Stimulated activated naive CD4-positive, alpha-beta T cell treated with Interleukin-2 at 50 U/mL for 16 hours (primary cell): ENCODE measurements around the gene UBE2D3.
A peak's percentile ranks its signal among the peaks of the same experiment; 100 is the strongest.

Source experiments
- DNase-seq: peaks from one replicate; lab custom pipeline; 2025; lab: John Stamatoyannopoulos, UW

The UBE2D3 gene

DNA sequence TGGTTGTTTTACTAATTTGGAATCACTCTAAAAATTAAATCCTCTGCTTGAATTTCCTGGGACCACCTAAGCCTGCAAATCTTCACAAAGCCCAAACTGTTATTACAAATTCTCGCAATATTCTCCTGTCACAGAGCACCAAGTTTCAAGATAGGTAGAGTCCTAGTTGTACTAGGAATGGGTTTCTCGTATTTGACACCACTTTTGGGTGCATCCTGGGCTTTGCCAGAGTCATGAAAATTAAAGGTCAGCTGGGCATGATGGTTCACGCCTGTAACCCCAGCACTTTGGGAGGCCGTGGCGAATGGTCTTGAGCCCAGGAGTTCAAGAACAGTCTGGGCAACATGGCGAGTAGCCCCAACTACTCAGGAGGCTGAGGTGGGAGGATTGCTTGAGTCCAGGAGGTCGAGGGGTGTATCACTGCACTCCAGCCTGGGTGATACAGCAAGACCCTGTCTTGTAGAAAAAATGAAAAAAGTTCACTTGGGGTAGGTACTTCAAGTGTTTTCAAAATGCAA, 36.0 kb downstream of the UBE2D3 start:
- no peak for DNase-seq

DNA sequence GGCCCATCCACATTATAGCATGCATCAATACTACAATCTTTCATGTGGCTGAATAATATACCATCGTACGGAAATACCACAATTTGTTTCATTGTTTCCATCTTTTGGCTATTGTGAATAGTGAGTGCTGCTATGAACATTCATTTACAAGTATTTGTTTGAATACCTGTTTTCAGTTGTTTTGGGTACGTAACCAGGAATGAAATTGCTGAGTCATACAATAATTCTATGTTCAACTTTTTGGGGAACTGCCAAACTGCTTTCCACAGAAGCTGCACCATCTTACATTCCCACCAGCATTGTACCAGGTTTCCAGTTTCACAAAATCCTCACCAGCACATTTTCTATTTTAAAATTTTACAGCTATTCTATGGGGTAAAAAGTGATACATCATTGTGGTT, 38.0 kb downstream of the UBE2D3 start:
- DNase-seq: no peak

- no peak for DNase-seq
Observed at GRCh38 chr4:102787944-102788343, 39.4 kb downstream of the UBE2D3 start.

- no peak for DNase-seq
Observed at GRCh38 chr4:102787096-102787881, 40.1 kb downstream of the UBE2D3 start.

GRCh38 chr4:102786279-102786678, 41.1 kb downstream of the UBE2D3 start:
- no peak for DNase-seq

- DNase-seq: no peak
Observed at GRCh38 chr4:102783006-102783405, 44.3 kb downstream of the UBE2D3 start.

- DNase-seq: no peak
Observed at GRCh38 chr4:102781570-102781969, 45.8 kb downstream of the UBE2D3 start.

- DNase-seq: no peak
Observed at GRCh38 chr4:102780476-102781144, 46.7 kb downstream of the UBE2D3 start.

DNA sequence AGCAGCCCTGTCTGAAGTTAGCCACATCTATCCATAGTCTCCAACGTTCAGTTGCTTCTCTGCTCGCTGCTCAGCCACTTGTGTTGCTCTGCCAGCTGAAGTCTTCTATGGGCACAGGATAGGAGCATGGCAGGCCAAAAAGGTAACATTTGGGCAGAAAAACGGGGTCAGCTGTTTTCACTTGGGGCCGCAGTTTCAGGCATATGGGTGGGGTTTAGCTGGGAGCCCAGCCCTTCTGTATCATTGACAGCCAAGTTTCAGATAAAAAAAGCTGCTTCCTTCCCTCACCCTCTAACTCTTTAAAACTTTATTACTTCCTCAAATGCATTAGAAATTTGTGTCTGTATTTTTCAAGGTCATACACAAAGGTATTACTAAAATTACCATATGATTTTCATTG, 48.1 kb downstream of the UBE2D3 start:
- DNase-seq: no peak

GRCh38 chr4:102778720-102779119, 48.6 kb downstream of the UBE2D3 start:
- no peak for DNase-seq

DNA sequence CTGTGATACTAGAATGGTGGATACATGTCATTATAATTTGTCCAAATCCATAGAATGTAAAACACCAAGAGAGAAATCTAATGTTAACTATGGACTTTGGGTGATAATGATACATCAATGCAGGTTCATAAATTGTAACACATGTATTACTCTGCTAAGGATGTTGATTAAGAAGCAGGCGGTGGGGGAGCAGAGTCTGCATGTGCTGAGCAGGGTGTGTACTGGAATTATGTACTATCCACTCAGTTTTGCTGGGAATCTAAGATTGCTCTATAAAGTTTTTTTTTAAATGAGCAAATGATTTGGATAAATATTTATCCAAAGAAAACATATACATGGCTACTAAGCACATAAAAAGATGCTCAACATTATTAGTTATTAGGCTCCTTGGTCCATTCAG, 51.5 kb downstream of the UBE2D3 start:
- DNase-seq: no peak

DNA sequence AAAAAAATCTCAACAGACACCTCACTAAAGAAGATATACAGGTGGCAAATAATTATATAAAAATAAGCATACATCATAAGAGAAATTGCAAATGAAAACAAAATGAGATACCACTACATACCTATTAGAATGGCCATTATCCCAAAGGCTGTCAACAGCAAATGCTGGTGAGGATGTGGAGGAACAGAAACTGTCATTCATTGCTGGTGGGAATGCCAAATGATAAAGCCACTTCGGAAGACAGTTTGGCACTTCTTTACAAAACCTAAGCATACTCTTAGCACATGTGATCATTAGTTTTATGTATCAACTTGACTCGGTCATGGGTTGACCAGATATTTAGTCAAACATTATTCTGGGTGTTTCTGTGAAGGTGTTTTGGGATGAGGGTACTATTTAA, 53.1 kb downstream of the UBE2D3 start:
- DNase-seq: no peak

DNA sequence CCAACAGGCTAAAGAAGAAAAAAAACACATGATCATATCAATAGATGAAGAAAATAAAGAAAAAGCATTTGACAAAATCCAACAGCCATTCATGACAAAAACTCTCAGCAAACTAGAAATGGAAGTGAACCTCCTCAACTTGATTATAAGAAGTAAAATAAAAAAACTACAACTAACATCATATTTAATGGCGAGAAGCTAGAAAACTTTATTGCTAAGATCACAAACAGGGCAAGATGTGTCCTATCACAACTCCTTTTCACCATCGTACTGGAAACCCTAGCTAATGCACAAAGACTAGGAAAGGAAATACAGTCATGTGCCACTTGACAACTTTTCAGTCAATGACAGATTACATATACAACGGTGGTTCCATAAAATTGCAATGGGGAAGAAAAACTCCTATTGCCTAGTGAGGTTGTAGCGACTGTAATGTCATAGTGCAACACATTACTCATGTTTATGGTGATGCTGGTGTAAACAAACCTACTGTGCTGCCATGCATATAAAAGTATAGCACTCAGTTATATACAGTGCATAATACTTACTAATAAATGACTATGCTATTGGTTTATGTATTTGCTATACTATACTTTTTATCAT, 54.5 kb downstream of the UBE2D3 start:
- no peak for DNase-seq

GRCh38 chr4:102764901-102765300, 62.5 kb downstream of the UBE2D3 start:
- no peak for DNase-seq

DNA sequence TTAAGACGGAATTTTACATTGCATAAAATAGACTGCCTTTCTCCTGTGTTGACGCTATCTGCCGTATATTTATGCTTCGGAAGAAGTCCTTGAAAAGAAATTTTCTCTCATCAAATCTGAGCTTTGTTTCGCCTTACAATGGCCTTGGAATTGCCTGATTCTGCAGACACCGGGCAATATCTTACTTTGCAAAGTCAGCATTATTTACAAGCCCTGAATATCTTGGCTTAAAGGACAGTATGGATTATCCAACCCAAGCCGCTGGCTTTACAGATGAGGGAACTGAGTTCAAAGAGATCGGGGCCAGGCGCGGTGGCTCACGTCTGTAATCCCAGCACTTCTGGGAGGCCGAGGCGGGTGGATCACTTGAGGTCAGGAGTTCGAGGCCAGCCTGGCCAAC, 65.4 kb downstream of the UBE2D3 start:
- no peak for DNase-seq

GRCh38 chr4:102761296-102761701, 66.1 kb downstream of the UBE2D3 start:
- DNase-seq: no peak

GRCh38 chr4:102760645-102761295, 66.6 kb downstream of the UBE2D3 start, which contains the start of gene MANBA:
Gene MANBA (minus strand): TSS chr4:102760968. CDS start chr4:102760894, 74 bp downstream.
- peak; percentile 84 for DNase-seq

GRCh38 chr4:102759831-102760644, 67.3 kb downstream of the UBE2D3 start:
- DNase-seq: no peak

DNA sequence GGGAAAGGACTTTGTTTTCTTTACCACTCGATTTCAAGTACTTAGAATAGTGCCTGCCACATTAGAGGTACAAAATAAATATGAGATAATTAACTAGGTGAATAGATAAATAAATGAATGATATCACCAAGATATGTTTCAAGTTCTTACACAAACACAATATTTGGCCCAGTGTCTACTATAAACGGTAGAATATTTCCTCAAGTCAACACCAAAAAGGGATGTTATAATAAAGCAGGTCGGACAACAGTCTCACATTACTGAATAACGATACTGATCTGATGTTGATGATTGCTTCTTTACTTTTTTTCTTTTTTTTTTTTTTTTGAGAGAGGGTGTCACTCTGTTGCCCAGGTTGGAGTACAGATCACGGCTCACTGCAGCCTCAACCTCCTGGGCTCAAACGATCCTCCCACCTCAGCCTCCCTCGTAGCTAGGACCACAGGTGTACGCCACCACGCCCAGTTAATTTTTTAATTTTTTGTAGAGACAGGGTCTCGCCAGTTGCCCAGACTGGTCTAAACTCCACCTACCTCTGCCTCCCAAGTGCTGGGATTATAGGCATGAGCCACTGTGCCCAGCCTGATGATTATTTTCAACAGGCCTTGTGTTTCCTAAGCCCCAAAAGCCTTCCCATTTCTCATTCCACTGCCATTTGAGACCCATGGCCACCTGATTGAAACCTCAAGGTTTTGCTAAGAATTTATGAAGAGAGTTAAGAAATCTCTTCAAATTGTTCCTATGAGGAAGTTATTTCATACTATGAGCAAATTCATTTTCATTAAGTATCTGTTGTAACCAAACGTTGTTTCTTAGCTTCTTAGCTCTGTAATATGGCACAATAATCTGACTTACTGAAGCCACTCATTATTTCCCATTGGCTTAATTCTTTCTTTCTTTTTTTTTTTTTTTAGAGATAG, 68.8 kb downstream of the UBE2D3 start:
- no peak for DNase-seq

DNA sequence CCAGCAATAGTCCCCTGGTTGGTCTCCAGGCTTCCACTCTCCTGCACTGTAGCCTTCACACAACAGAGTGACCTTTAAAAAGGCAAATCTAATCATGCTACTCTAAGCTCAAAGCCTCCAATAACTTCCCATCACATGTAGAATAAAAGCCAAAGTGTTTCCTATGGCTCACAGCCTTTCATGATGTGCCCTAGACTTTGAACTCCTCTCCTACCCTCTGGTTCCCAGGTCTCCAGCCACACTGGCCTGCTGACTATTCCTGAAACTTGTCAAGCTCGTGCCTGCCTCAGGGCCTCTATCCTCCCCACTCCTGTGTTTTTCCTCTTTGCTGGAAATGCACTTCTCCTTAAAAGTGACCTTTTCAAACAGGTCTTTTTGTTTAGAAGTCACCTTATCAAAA, 69.7 kb downstream of the UBE2D3 start:
- DNase-seq: no peak
